ENCODE results near the gene LRRC14B.
"Not testable (repeated sequence)": the region's sequence is repeated elsewhere in the genome, so short reads cannot be mapped to it uniquely, and the experiment has no call there.

GRCh38 chr5:233426-233825 lies 42.1 kb downstream of the LRRC14B start:
- TF ChIP-seq CTCF (conservative IDR thresholded peaks at IDR 0.05; ENCODE audit: low read depth, low read length); EZH2 (IDR thresholded peaks at IDR 0.05; ENCODE audit: low read length, unreplicated experiment); EZH2phosphoT487 (IDR thresholded peaks at IDR 0.05; ENCODE audit: borderline replicate concordance, low read length): not testable (repeated sequence)

Measured in PC-3 (cell line).